ENCODE data around the gene VCAN.
"Not testable (repeated sequence)": the region's sequence is repeated elsewhere in the genome, so short reads cannot be mapped to it uniquely, and the experiment has no call there.

Gene VCAN

GRCh38 chr5:83471405-83472212 is at the start of gene VCAN:
TSS of gene VCAN (plus strand) at chr5:83471744. CDS start at chr5:83483519, 11,775 bp downstream.
- DNase-seq (ENCODE audit: low read depth): no peak

GRCh38 chr5:83422284-83422683 is 49.3 kb upstream of the VCAN start:
- DNase-seq (ENCODE audit: low read depth): no peak

GRCh38 chr5:83426855-83427254 is 44.7 kb upstream of the VCAN start:
- DNase-seq (ENCODE audit: low read depth): no peak

- DNase-seq (ENCODE audit: low read depth): no peak
Observed at GRCh38 chr5:83428126-83428525, 43.4 kb upstream of the VCAN start.

DNA sequence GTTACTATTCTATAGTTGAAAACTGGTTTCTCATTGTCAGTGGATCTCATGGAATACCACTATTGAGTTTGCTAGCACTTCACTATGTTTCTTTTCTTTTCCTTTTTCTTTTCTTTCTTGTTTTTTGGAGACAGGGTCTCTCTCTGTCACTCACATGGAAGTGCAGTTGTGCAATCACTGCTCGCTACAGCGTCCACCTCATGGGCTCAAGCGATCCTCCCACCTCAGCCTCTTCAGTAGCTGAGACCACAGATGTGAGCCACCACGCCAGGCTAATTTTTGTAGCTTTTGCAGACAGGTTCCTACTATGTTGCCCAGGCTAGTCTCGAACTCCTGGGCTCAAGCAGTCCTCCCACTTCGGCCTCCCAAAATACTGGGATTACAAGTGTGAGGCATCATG is 42.7 kb upstream of the VCAN start:
- DNase-seq (ENCODE audit: low read depth): no peak

DNA sequence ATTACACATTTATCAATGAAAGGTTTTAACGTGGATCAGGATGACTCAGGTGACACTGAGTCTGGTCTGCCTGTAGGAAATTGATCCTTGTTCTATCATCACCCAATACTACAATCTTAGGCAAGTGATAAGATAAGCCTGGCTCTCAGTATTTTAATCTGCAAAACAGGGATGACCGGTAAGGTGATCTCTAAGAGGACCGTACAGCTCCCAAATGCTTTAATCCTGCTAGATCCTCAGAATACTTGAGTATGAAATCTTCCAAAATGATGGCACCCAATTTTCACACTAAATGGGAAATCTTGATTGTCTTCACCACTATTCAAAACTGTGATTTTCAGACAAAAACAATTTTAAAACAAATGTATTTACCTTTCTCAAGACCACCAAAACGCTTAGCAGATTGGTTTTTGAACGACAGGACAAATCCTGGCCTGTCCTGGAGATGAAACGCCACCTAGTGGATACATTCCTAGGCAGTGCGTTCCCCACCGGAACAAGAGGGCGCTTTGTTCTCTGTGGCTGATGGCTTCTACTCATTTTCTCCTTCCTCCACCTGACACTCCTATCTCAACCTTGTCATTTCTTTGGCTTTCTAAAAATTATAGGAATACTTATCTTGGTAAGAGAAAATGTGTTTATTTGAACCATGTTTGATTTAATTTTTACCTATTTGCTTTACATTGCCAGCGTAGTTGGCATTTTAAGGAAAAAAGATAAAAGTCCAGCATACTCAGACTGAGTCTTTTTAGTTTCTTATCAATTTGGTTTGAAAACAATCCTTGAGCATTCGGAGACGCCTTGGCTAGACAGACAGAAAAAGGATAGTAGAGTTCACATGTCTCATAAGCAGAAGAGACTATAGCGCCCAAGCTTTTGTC is 41.2 kb upstream of the VCAN start:
- peak; percentile 10 for DNase-seq (ENCODE audit: low read depth)

GRCh38 chr5:83433891-83434290 is 37.7 kb upstream of the VCAN start:
- DNase-seq (ENCODE audit: low read depth): no peak

DNA sequence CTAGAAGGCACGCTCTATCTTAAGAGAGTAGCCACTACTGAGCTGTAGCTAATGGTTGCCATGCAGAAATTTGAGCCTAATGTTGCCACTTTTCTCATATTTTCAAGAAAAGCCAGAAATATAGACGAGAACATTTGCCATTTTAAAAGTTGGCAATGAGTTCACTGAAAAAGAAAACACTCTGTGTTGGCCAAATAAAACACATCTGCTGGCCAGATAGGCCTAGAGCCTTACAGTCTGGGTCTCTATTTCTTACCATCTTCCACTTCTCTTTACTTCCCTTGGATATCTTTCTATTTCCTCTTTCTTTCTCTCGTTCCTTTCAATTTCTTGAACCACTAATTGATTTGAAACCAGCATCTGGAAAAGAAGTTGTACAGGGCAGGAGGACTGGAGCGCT is 36.6 kb upstream of the VCAN start:
- DNase-seq (ENCODE audit: low read depth): no peak

DNA sequence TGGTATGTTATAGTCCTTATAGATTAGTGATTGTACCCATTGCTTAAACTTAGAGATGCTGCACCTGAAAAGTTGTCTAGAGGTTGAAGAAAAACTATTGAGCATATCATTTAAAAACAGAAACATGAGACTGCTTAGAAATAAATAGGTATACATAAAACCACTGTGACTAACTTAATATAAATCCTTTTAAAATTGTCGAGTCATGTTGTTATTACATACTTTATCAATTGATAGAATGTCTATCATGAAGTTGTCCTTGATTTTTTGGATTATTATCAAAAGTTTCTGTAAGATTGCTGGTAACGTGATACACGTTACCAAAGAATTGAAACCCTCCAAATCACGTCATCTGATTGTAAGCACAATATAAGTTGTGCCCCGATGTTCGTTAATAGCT is 35.3 kb upstream of the VCAN start:
- no peak for DNase-seq (ENCODE audit: low read depth)

- DNase-seq (ENCODE audit: low read depth): not testable (repeated sequence)
Observed at GRCh38 chr5:83437697-83438096, 33.8 kb upstream of the VCAN start.

DNA sequence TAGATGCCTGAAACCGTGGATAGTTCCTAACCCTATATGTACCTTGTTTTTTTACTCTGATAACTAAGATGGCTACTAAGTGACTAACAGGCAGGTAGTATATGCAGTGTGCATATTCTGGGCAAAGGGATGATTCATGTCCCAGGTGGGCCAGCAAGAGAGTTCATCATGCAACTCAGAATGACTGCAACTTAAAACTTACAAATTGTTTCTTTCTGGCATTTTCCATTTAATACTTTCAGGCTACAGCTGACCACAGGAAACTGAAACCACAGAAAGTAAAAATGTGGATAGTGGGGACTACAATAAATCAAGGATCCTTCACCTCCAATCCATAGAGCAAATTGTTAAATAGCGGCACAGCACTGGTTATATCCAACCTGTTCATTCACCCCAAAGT is 30.7 kb upstream of the VCAN start:
- no peak for DNase-seq (ENCODE audit: low read depth)

DNA sequence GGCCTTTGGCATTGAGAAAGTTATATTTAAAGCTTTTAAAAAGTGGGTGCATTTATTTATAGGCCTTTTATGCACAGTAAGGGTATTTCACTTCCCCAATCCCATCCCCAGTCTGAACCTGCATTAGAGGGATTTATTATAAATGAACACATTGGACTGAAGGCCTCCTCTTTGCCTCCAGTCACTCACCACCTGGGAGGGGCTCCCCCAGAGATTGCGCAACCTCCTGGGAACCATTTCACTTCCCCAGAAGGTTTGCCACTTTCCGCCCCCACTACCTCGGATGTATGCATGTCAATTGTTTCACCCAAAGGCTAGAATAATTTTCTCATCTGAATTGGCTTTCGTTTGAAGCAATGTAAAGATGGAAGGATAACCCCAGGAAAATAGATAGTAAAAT is 29.8 kb upstream of the VCAN start:
- no peak for DNase-seq (ENCODE audit: low read depth)

GRCh38 chr5:83443534-83443933 is 28.0 kb upstream of the VCAN start:
- DNase-seq (ENCODE audit: low read depth): no peak

GRCh38 chr5:83444445-83444844 is 27.1 kb upstream of the VCAN start:
- no peak for DNase-seq (ENCODE audit: low read depth)

GRCh38 chr5:83446253-83446947 is 25.1 kb upstream of the VCAN start:
- DNase-seq (ENCODE audit: low read depth): no peak

- no peak for DNase-seq (ENCODE audit: low read depth)
Observed at GRCh38 chr5:83447533-83447932, 24.0 kb upstream of the VCAN start.

DNA sequence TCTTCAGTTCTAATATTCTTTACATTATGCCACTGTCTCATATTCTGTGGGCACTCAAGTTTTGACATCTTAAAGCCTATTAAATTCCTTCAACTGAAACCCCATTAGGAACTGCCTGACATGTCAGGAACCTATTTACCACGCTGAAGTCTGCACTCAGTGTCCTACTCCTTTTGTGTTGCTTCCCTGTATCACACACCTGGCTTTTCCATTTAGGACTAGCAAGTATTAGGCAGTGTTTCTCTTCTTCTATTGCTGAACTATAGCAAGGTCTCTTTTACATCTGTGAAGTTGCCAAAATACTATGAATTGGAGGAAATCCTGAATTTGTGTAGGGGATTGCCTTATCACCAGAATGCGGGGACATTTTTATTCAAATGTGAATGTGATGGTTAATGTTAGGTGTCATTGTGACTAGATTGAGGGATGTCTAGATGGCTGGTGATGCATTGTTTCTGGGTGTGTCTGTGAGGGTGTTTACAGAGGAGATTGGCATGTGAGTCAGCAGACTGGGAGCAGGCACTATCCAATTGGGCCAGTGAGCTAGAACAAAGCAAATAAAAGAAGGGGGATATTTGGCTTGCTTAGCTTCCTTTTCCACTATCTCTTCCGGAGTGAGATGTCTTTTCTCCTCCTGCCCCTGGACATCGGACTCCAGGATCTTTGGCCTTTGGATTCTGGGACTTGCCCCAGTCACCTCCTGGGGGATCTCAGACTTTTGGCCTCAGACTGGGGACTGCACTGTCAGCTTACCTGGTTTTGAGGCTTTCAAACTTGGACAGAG is 21.2 kb upstream of the VCAN start:
- no peak for DNase-seq (ENCODE audit: low read depth)

GRCh38 chr5:83450967-83451248 is 20.6 kb upstream of the VCAN start:
- no peak for DNase-seq (ENCODE audit: low read depth)

DNA sequence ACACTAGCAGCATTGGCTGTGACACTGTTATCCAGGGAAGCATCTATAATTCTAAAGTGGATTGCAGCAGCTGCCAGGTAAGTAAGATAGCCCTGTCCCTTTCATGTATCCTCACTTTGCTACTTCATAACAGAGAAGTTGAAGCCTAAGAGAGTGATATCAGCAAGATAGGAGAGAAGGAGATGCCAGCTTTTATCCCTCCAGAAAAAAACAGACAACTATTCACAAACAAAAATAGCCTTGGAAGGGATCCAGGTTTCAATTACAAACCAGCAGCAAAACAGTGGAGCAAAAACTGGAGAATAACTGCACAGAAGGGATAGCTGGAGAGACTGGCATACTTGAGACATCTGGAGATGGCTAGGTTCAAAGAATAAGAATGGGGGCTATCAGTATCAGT is 19.6 kb upstream of the VCAN start:
- DNase-seq (ENCODE audit: low read depth): no peak

DNA sequence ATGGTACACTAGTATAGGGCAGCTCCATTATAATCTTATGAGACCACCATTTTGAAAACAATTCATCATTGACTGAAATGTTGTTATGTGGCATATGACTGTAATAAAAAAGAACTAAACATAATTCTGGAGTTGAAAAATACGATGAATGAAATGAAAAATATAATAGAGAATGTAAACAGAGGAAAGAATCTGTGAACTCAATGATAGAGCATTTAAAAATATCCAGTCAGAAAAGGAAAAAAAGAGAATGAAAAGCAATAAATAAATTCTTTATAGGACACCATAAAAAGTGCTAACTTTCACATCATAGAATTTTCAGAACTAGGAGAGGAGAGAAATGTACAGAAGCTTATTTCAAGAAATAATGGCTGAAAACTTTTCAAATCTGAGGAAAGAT is 17.6 kb upstream of the VCAN start:
- DNase-seq (ENCODE audit: low read depth): no peak

GRCh38 chr5:83464261-83464660 is 7.3 kb upstream of the VCAN start:
- DNase-seq (ENCODE audit: low read depth): no peak

- DNase-seq (ENCODE audit: low read depth): no peak
Observed at GRCh38 chr5:83467371-83468035, 4.0 kb upstream of the VCAN start.
